Epithelial cell of proximal tubule (primary cell): Measurements from ENCODE around the gene ARL6IP4. TPM values are rescaled to one million over a fixed set of nuclear protein-coding genes. Genes with fewer than 3 reads are reported as not detected.

Experiments
- DNase-seq: peaks from one replicate; pipeline ENCODE4 v3.0.0-alpha.2; 2011; ENCODE audit warnings: low read depth
- H3K4me3 ChIP-seq: 2 replicates; pipeline ENCODE4 v1.5.1; 2011; ENCODE audit warnings: low read depth, mild to moderate bottlenecking, low read length
- total RNA-seq: library from RNA; depleted of rRNA; stranded (reverse); fragments of >200 nt; gene quantifications from 2 replicates; pipeline ENCODE4 v1.2.3, GENCODE V29; 2015
- TF ChIP-seq, protein P1 (sequence below): conservative IDR thresholded peaks from 2 replicates; pipeline ENCODE4 v1.5.1; 2012; ENCODE audit warnings: low read depth, mild to moderate bottlenecking, low read length

The ARL6IP4 gene
- total RNA-seq, 1 donor from 2014 or later: 315 TPM

DNA sequence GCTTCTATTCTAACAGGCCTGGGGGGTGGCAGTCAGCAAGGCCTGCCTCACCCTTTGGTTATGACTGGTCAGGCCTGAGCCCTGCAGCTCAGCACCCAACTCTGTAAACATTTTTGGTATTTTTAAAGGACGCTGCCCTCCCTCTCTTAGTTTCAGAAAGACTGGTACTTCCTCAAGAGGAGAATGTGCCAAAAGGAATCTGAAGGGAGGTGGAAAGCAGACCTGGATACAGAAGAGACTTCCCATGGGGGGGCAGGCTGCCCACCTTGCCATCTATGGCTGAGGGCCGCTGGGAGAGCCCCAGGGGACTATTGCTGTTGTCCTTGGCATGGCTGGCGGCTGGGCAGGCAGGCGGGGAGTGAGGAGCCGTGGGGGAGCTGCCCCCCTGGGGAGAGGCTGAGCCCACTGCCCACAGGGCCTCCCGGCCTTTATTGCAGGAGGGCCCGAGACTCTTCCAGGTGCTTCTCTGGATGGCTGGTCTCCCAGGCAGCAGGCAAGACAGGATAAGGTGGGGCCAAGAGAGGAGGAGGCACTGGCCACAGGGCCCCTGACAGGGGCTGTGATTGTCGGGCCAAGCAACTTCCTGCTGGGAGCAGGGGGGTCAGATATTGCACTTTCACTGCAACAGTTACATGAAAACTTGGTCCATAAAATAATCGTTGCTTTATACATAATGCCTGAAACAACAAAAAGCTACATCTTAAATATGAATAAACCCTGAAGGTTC, 3.5 kb downstream of the ARL6IP4 start:
- DNase-seq: no peak
- H3K4me3 ChIP-seq: no peak overlapping the region
- TF ChIP-seq, protein P1, sequence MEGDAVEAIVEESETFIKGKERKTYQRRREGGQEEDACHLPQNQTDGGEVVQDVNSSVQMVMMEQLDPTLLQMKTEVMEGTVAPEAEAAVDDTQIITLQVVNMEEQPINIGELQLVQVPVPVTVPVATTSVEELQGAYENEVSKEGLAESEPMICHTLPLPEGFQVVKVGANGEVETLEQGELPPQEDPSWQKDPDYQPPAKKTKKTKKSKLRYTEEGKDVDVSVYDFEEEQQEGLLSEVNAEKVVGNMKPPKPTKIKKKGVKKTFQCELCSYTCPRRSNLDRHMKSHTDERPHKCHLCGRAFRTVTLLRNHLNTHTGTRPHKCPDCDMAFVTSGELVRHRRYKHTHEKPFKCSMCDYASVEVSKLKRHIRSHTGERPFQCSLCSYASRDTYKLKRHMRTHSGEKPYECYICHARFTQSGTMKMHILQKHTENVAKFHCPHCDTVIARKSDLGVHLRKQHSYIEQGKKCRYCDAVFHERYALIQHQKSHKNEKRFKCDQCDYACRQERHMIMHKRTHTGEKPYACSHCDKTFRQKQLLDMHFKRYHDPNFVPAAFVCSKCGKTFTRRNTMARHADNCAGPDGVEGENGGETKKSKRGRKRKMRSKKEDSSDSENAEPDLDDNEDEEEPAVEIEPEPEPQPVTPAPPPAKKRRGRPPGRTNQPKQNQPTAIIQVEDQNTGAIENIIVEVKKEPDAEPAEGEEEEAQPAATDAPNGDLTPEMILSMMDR: no peak

DNA sequence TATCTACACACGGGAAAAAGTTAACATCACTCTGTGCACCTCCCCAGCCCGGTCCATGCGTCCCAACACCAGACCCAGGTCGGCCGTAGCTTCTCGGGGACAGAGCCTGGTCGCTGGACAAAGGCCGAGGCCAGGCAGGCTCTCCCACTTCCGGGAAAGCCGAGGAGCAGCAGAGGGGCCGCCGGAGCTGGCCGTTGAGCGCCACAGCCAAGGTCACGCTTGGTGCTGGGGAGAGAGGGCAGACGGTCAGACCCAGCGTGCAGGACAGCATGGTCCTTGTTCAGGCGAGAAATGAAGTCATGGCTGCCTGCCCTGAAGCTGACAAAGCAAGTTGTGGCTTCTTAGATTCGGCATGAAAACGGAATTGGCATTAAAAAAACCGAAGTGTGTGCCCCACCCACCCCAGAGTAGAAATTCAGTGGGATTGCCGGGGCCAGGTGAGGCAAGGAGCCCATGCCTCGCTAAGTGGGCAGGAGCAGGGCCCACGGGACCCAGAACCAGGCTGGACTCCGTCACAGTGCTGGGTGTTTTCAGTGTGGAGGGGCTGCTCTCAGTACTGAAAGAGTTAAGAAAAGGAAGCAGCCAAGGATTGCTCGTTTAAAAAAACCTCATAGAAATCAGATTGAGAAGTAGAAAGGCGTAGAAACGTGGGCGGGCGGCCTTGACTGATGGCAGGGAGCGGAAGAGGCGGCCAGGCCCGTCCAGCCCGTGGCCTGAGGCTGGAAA, 4.3 kb downstream of the ARL6IP4 start:
- DNase-seq: no peak
- TF ChIP-seq, protein P1: no peak

DNA sequence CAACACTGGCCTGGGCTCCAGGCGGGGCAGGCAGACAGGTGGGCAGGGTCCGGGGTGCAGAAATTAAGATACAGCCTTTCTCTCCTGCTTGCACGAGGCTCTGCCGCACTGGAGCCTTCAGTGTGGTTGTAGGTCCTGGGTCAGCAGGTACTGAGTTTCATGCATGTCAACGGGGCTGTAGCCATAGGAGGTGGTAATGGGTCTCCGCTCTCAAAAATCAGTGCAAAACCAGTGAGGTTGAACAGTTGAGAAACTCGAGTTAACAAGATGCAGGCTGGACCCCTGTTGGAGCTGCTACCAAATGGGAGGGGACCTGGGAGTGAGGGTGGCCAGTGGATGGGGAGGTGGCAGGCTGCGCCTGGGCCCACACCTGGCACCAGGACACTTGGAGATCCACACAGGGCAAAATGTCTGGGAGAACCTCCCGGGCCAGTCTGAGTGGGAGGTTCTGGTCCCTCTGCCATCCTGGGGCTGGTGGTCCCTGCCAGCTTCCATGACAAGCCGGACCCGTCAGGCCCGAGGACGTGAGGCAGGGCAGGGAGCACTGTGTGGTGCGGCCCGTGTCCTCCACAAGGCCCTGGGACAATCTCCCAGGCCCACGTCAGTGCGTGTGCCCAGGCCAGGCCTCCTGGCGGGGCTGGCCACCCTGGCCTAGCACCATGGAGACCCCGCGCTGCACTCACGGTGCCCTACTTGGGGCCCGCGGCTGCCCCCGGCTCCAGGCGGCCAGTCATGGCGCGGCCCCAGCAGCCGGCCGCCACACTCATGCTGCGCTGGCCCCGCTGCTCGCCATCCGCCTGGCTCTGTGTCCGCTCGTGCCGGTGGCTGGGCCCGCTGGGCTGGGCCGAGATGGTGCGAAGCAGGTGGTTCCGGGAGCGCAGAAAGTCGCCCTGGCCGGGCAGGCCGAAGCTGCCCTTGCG, 5.1 kb downstream of the ARL6IP4 start:
- no peak overlapping the region for H3K4me3 ChIP-seq
- TF ChIP-seq, protein P1: no peak
- DNase-seq: no peak

More for the DNA sequence above, 4.3 kb downstream of the ARL6IP4 start:
- H3K4me3 ChIP-seq: no peak overlapping the region

DNA sequence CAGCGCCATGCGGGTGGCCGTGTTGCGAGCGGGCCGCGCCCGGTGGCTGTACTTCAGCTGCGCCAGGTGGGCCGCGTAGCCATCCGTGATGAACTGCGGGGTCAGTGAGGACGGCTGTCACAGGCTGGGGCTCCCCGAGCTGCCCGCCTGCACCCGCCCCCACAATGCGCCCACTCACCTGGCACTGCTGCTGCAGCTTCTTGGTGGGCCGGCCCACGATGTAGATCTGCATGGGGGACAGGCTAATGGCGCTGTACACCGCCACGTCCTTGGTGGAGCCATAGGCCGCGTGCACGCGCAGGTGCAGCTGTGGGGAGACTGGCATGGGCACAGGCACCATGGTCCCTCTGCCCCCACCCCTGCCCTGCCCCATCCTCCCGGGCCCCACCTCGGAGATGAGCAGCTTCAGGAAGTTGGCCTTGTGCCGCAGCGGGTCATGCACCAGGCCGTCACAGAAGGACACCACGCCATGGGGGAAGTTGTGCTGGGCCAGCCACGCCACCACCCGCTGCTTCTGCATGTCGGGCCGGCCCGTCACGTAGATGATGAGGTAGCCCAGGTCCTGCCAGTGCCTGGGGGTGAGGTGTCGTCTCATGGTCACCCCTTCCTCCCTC, 5.9 kb downstream of the ARL6IP4 start:
- H3K4me3 ChIP-seq: no peak overlapping the region
- no peak for DNase-seq
- TF ChIP-seq, protein P1: no peak

DNA sequence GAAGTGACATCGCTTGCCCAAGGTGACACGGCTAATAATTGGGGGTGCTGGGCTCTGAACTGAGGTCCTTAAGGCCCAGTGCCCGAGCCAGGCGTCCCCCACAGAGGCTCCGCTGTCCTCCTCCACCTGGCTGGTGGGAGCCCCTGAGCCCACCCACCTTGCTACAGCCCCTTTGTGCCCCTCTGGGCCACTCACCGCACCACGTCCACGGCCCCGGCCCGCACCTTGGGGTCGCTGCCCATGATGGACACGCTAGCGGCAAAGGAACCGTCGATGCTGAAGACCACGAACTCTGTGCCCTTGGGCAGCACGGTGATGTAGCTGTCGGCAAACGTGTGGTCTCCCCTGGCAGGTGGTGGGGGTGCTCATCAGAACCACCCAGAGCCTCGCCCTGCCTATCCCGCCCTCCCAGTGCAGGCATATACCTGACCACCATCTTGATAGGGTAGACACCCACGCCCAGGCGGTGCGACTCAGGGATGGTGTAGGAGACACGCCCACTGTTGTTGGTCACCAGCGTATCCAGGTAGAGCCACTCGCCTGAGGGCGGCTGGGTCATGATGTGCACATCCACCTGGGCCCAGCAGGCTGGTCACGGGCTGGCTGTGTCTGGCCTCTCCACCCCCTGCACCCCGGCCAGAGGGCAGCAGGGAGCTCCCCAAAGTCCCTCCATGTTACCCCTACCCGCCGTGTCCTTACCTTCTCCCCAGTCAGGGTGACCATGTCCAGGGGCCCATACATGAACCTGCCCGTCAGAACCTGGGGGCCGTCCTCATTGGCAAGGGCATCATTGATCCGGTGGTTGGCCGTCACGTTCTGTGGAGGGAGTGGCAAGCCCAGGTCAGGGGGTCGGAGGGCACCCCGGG, 6.8 kb downstream of the ARL6IP4 start:
- DNase-seq: no peak
- H3K4me3 ChIP-seq: no peak overlapping the region
- TF ChIP-seq, protein P1: no peak

DNA sequence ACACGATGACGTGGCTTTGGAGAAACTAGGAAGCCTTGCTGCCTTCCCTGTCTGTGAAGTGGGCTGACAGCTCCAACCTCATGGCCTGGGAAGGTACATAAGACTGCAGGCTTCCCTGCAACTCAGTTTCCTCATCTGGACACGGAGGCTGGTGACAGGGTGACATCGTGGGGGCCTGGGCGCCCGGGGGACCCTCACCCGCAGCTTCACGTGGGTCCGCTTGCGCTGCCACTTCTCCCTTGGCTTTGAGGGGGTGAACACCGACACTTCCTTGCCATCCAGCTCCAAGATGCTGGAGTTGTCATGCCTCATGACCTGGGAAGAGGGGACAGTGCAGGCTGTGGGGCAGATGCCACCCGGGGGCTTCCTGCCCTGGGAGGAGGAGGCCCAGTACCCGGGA, 7.6 kb downstream of the ARL6IP4 start:
- no peak for DNase-seq
- TF ChIP-seq, protein P1: no peak

More for the DNA sequence above, 7.6 kb downstream of the ARL6IP4 start:
- H3K4me3 ChIP-seq: no peak overlapping the region
